Gastrocnemius medialis (tissue), 4 donors: Measurements from ENCODE around the gene ERI3. TPM values are rescaled to one million over a fixed set of nuclear protein-coding genes. Genes with fewer than 3 reads are reported as not detected.

Experiments used
- ATAC-seq, 2 donors: fragments of 150-250 bp; one replicate each; pipeline ENCODE4 v1.9.1; 2016
- DNase-seq, 2 donors: peaks; one replicate each; pipeline ENCODE4 v3.0.0-alpha.2; 2019
- H3K27ac ChIP-seq, 4 donors: fragments of 200-600 bp; sonication (generic); 1 replicate in 1 of 4; 2 replicates in 3 of 4; pipeline ENCODE4 v1.5.1; 2016 to 2018; ENCODE audit warnings: mild to moderate bottlenecking in 2 of 4, moderate library complexity in 1 of 4
- H3K27me3 ChIP-seq, 3 donors: fragments of 200-600 bp; sonication (generic) in 2 of 3; 1 replicate in 1 of 3; 2 replicates in 2 of 3; pipeline versions ENCODE4 v1.5.1 to v1.6.0; 2016 to 2019; ENCODE audit warnings: mild to moderate bottlenecking in 1 of 3, moderate library complexity in 1 of 3
- H3K36me3 ChIP-seq, 2 donors: fragments of 200-600 bp; sonication (generic) in 1 of 2; one replicate each; pipeline ENCODE4 v1.5.1; 2017 to 2018
- H3K4me1 ChIP-seq, 2 donors: fragments of 200-600 bp; sonication (generic) in 1 of 2; one replicate each; pipeline ENCODE4 v1.5.1; 2016 to 2017; ENCODE audit warnings: mild to moderate bottlenecking in 2 of 2
- H3K4me3 ChIP-seq, 4 donors: fragments of 200-600 bp; sonication (generic) in 3 of 4; 1 replicate in 1 of 4; 2 replicates in 3 of 4; pipeline ENCODE4 v1.5.1; 2016 to 2019; ENCODE audit warnings: mild to moderate bottlenecking in 2 of 4
- H3K9me3 ChIP-seq, 3 donors: fragments of 200-600 bp; sonication (generic) in 2 of 3; 1 replicate in 1 of 3; 2 replicates in 2 of 3; pipeline ENCODE4 v1.5.1; 2016 to 2019
- POLR2A ChIP-seq, 2 donors: fragments of 450-650 bp; IDR thresholded peaks; one replicate each; pipeline ENCODE4 v1.6.1; 2017; ENCODE audit warnings: antibody characterized with exemption in 2 of 2, mild to moderate bottlenecking in 2 of 2, moderate library complexity in 2 of 2
- in situ Hi-C, 4 donors: fragments of 200-750 bp; cut with MboI; loops; one replicate each; pipeline versions ENCODE4 v1.15.0 to v1.8.0; 2017; ENCODE audit warnings: low sequenced_read_pairs in 4 of 4
- intact Hi-C: fragments of 100-400 bp; cut with DNase I; formaldehyde crosslinking; loops from one replicate; pipeline ENCODE4 v1.15.1; 2023; ENCODE audit warnings: low total_unique reads
- total RNA-seq, 4 donors: library from RNA; depleted of rRNA; stranded (reverse); fragments of >200 nt; gene quantifications; one replicate each; pipeline versions ENCODE4 v1.1.0 to v1.2.3, GENCODE V29; 2016
- TF ChIP-seq, protein P1 (sequence below), 5 experiments: fragments of 450-650 bp in 3 of 5; fragments of 200-600 bp in 2 of 5; sonication (generic) in 2 of 5; IDR thresholded peaks in 4 of 5; conservative IDR thresholded peaks in 1 of 5; 1 replicate in 4 of 5; 2 replicates in 1 of 5; pipeline ENCODE4 v1.5.1; 2016 to 2019; ENCODE audit warnings: antibody characterized with exemption in 5 of 5, mild to moderate bottlenecking in 3 of 5, moderate library complexity in 3 of 5

The ERI3 gene
- total RNA-seq, 4 donors from 2014 or later: 53.8 to 101 (median 79.8) TPM

DNA sequence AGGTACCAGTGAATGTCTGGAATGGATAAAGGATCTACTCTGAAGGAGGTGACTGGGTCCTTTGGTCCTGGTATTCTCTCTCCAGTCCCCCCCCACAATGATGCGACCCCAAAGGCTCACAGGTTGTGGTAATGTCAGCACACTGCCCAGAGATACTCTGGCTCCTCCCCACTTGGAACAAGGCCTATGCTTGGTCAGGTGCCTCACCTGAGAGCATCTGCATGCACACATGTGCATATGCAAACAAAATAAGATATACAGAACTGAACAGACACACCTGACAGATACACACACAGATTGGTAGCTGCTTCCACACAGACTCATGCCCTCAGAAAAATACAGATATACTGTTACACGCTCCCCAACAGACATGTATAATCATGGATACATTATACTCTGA, 108.3 kb downstream of the ERI3 start:
- no peaks in the 10 kb centered on the region for H3K36me3 ChIP-seq
- H3K4me3 ChIP-seq: no peak overlapping the region
- H3K9me3 ChIP-seq: no peaks in the 10 kb centered on the region
- TF ChIP-seq POLR2A (IDR thresholded peaks at IDR 0.05): no peak
- TF ChIP-seq, protein P1, sequence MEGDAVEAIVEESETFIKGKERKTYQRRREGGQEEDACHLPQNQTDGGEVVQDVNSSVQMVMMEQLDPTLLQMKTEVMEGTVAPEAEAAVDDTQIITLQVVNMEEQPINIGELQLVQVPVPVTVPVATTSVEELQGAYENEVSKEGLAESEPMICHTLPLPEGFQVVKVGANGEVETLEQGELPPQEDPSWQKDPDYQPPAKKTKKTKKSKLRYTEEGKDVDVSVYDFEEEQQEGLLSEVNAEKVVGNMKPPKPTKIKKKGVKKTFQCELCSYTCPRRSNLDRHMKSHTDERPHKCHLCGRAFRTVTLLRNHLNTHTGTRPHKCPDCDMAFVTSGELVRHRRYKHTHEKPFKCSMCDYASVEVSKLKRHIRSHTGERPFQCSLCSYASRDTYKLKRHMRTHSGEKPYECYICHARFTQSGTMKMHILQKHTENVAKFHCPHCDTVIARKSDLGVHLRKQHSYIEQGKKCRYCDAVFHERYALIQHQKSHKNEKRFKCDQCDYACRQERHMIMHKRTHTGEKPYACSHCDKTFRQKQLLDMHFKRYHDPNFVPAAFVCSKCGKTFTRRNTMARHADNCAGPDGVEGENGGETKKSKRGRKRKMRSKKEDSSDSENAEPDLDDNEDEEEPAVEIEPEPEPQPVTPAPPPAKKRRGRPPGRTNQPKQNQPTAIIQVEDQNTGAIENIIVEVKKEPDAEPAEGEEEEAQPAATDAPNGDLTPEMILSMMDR (IDR thresholded peaks at IDR 0.05 in 4 of 5, conservative IDR thresholded peaks at IDR 0.05 in 1 of 5): no peak
- DNase-seq (no peak), ATAC-seq (no peak)
- intact Hi-C loops (no loop called here), in situ Hi-C loops (no loop called here)
- H3K4me1 ChIP-seq: no peaks in the 10 kb centered on the region
- H3K27ac ChIP-seq: no peak overlapping the region
- no peaks in the 10 kb centered on the region for H3K27me3 ChIP-seq

DNA sequence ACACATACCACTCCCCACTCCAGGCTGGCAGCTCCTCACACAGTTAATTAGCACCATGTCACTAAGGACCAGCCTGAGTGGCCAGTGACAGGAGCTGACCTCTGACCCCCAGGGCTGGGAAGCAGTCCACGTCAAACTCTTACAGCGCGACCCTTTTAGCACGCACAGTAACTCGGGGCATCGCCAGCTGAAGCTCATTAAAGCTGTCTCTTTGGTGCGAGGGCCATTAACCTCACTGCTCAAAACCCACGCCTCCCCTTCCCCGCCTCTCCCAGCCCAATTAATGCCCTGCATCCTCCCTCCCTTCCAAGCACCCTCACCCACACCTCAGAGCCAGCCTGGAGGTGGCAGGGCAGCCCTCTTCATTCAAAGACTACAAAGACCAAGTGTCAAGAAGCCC, 110.1 kb downstream of the ERI3 start:
- Histone ChIP-seq H3K4me3 (no peak overlapping the region), H3K9me3 (no peaks in the 10 kb centered on the region), H3K27me3 (no peaks in the 10 kb centered on the region), H3K27ac (no peak overlapping the region), H3K36me3 (no peaks in the 10 kb centered on the region), H3K4me1 (peaks cover 9 to 13% of the 10 kb centered on the region in 2 donors)
- in situ Hi-C loops: no loop called here
- intact Hi-C loops: no loop called here
- ATAC-seq (no peak), DNase-seq (no peak)
- TF ChIP-seq POLR2A (IDR thresholded peaks at IDR 0.05): no peak
- TF ChIP-seq, protein P1 (IDR thresholded peaks at IDR 0.05 in 4 of 5, conservative IDR thresholded peaks at IDR 0.05 in 1 of 5): no peak

DNA sequence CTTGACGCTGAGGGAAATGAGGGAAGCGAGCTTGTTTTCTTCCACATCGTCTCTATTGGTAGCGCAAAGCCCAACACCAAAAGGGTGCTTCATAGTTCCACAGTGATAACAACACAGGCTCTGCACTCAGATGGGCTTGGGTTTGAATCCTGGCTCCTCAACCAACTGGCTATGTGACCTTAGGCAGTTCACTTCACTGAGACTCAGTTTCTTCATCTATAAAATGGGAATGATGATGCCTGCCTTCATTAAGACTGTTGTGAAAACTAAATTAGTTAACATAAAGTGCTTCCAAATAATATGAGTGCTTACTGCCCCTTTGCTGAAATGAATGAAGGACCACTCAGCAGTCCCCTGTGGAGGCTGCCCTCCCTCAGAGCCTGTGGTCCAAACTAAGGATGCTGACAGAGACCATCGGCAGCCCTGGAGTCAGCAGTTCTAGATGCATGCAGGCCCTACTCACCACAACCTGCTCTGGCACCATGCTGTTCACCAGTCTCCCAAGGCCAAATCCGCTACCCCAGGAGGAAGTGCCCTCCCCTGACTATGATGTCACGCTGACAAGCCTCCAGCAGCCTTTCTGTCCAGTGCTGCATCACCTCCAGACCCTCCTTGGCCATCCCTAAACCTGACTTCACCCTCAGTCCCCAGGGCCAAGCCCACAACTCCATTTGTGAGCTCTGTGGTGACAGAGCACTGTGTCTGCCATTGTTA, 111.1 kb downstream of the ERI3 start:
- ATAC-seq (no peak), DNase-seq (no peak)
- Histone ChIP-seq H3K4me1 (peaks cover 9 to 18% of the 10 kb centered on the region in 2 donors), H3K27me3 (no peaks in the 10 kb centered on the region), H3K9me3 (no peaks in the 10 kb centered on the region), H3K36me3 (no peaks in the 10 kb centered on the region), H3K27ac (no peak overlapping the region), H3K4me3 (no peak overlapping the region)
- no peak for TF ChIP-seq POLR2A (IDR thresholded peaks at IDR 0.05)
- TF ChIP-seq, protein P1 (IDR thresholded peaks at IDR 0.05 in 4 of 5, conservative IDR thresholded peaks at IDR 0.05 in 1 of 5): no peak
- intact Hi-C loops (no loop called here), in situ Hi-C loops (no loop called here)

DNA sequence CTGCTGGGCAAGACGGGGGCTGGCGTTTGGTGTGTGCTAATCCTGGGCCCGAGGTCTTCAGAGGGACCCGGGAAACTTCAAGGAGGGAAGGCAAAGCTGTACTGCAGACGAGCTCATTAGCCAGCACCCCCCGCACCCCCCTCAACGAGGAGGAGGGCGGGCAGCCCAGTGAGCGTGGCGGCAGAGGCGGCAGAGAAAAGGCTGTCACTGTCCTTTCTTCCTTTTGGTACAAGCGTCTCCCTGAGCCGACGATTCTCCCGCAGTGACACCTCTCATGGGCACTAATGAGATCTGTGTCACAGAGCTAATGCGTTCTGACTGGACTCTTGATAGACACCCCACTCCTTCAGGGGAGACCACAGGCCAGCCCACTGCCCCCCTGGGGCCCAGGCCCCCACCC, 112.3 kb downstream of the ERI3 start:
- Histone ChIP-seq H3K9me3 (no peaks in the 10 kb centered on the region), H3K36me3 (no peaks in the 10 kb centered on the region), H3K27ac (no peak overlapping the region), H3K4me1 (peaks cover 9 to 18% of the 10 kb centered on the region in 2 donors), H3K4me3 (no peak overlapping the region), H3K27me3 (no peaks in the 10 kb centered on the region)
- ATAC-seq: no peak
- DNase-seq: no peak
- TF ChIP-seq, protein P1 (IDR thresholded peaks at IDR 0.05 in 4 of 5, conservative IDR thresholded peaks at IDR 0.05 in 1 of 5): no peak
- no peak for TF ChIP-seq POLR2A (IDR thresholded peaks at IDR 0.05)
- intact Hi-C loops (no loop called here), in situ Hi-C loops (no loop called here)
